Suppressor macrophage treated with lipopolysaccharide for 4 hours (primary cell): ENCODE results near the gene NHERF1.
A peak's percentile ranks its signal among the peaks of the same experiment; 100 is the strongest.

ENCODE experiments used
- DNase-seq: peaks from one replicate; pipeline ENCODE4 v3.0.0-alpha.2; 2020

The NHERF1 gene

GRCh38 chr17:74790161-74791058, 42.0 kb downstream of the NHERF1 start:
- DNase-seq = peak; percentile 84

GRCh38 chr17:74792586-74793105, 44.2 kb downstream of the NHERF1 start:
- no peak for DNase-seq

GRCh38 chr17:74795327-74796020, 47.0 kb downstream of the NHERF1 start:
- DNase-seq = no peak

GRCh38 chr17:74796211-74796610, 47.8 kb downstream of the NHERF1 start:
- no peak for DNase-seq

- DNase-seq = no peak
Measured at GRCh38 chr17:74796866-74797265, 48.4 kb downstream of the NHERF1 start.

GRCh38 chr17:74797824-74798223, 49.4 kb downstream of the NHERF1 start:
- no peak for DNase-seq

- no peak for DNase-seq
Measured at GRCh38 chr17:74798239-74798707, 49.8 kb downstream of the NHERF1 start.

GRCh38 chr17:74799097-74799496, 50.7 kb downstream of the NHERF1 start:
- no peak for DNase-seq

- DNase-seq = no peak
Measured at GRCh38 chr17:74800531-74800930, 52.1 kb downstream of the NHERF1 start.

GRCh38 chr17:74801896-74802295, 53.5 kb downstream of the NHERF1 start:
- DNase-seq = no peak

- DNase-seq = no peak
Measured at GRCh38 chr17:74803388-74803930, 55.0 kb downstream of the NHERF1 start.

GRCh38 chr17:74803971-74804370, 55.5 kb downstream of the NHERF1 start:
- DNase-seq = no peak

GRCh38 chr17:74804683-74805082, 56.3 kb downstream of the NHERF1 start:
- no peak for DNase-seq

- no peak for DNase-seq
Measured at GRCh38 chr17:74805591-74805991, 57.2 kb downstream of the NHERF1 start.

GRCh38 chr17:74806334-74806733, 57.9 kb downstream of the NHERF1 start:
- DNase-seq = no peak

GRCh38 chr17:74807441-74807840, 59.0 kb downstream of the NHERF1 start:
- no peak for DNase-seq

- peak; percentile 9 for DNase-seq
Measured at GRCh38 chr17:74807925-74808324, 59.5 kb downstream of the NHERF1 start.

- DNase-seq = peak; percentile 19
Measured at GRCh38 chr17:74808714-74809430, 60.4 kb downstream of the NHERF1 start.

GRCh38 chr17:74810699-74811485, 62.5 kb downstream of the NHERF1 start:
- no peak for DNase-seq

- DNase-seq = peak; percentile 10
Measured at GRCh38 chr17:74812109-74813009, 63.9 kb downstream of the NHERF1 start.

GRCh38 chr17:74814453-74814852, 66.0 kb downstream of the NHERF1 start:
- no peak for DNase-seq
